SU-DHL-6 (cell line): ENCODE results near the gene ABCG8.

Source experiments
- H2AFZ ChIP-seq: fragments of 200-600 bp; sonication (generic); 2 replicates; pipeline ENCODE4 v1.6.1; 2014; ENCODE audit warnings: low read depth, mild to moderate bottlenecking, moderate library complexity, mixed read lengths, antibody characterized with exemption, low read length; ENCODE audit not compliant: severe bottlenecking
- H3F3A ChIP-seq: fragments of 200-600 bp; shearing (Covaris generic); 2 replicates; pipeline ENCODE4 v1.6.0; 2016; ENCODE audit warnings: antibody characterized with exemption, mild to moderate bottlenecking; ENCODE audit not compliant: insufficient read depth
- H3K27ac ChIP-seq: fragments of 200-600 bp; sonication (generic); 2 replicates; pipeline ENCODE4 v1.5.1; 2016; ENCODE audit warnings: low read depth, mild to moderate bottlenecking, low read length, moderate library complexity, mixed read lengths
- H3K27me3 ChIP-seq: fragments of 200-600 bp; sonication (generic), shearing (Covaris generic); 2 replicates; pipeline ENCODE4 v1.6.0; 2014; ENCODE audit warnings: mild to moderate bottlenecking, low read length
- H3K36me3 ChIP-seq: fragments of 200-600 bp; sonication (generic); 2 replicates; pipeline ENCODE4 v1.6.1; 2014; ENCODE audit warnings: mild to moderate bottlenecking, low read length, mixed read lengths
- H3K4me2 ChIP-seq: fragments of 300-600, 200-600 bp; shearing (Covaris generic), sonication (generic); 2 replicates; pipeline ENCODE4 v1.6.0; 2014; ENCODE audit warnings: low read length, low read depth, mild to moderate bottlenecking; ENCODE audit not compliant: poor library complexity, severe bottlenecking
- H3K4me3 ChIP-seq: fragments of 200-600 bp; sonication (generic); 2 replicates; pipeline ENCODE4 v1.5.1; 2014; ENCODE audit warnings: antibody characterized with exemption, low read length, mild to moderate bottlenecking, mixed read lengths; ENCODE audit not compliant: insufficient read depth, poor library complexity, severe bottlenecking
- H3K79me2 ChIP-seq: fragments of 200-600 bp; sonication (generic); 2 replicates; pipeline ENCODE4 v1.6.1; 2014; ENCODE audit warnings: mild to moderate bottlenecking, low read length, moderate library complexity; ENCODE audit not compliant: insufficient read depth
- H3K9ac ChIP-seq: fragments of 200-600 bp; sonication (generic); 2 replicates; pipeline ENCODE4 v1.7.0; 2014; ENCODE audit warnings: mild to moderate bottlenecking, low read length
- H3K9me2 ChIP-seq: fragments of 200-600 bp; sonication (generic); replicated peaks from 2 replicates; pipeline ENCODE4 v1.6.1; 2014; ENCODE audit warnings: low read length; ENCODE audit not compliant: insufficient read depth
- H3K9me3 ChIP-seq: fragments of 200-600 bp; sonication (generic); 2 replicates; pipeline ENCODE4 v1.6.1; 2014; ENCODE audit warnings: low read length, mixed read lengths; ENCODE audit not compliant: insufficient read depth
- H4K20me1 ChIP-seq: fragments of 200-600 bp; sonication (generic); 2 replicates; pipeline ENCODE4 v1.6.1; 2014; ENCODE audit warnings: low read depth, mild to moderate bottlenecking, antibody characterized with exemption, low read length, moderate library complexity, mixed read lengths
- EZH2phosphoT487 ChIP-seq: fragments of 200-600 bp; sonication (generic), shearing (Covaris generic); conservative IDR thresholded peaks from 2 replicates; pipeline ENCODE4 v1.6.1; 2018; ENCODE audit warnings: mild to moderate bottlenecking, antibody characterized with exemption, low read length, moderate library complexity, mixed read lengths
- TF ChIP-seq, protein P1 (sequence below): fragments of 200-600 bp; sonication (generic); IDR thresholded peaks from one replicate; pipeline ENCODE4 v1.5.1; 2017; ENCODE audit warnings: antibody characterized with exemption, mild to moderate bottlenecking, low read length, moderate library complexity; ENCODE audit not compliant: insufficient read depth, poor library complexity, severe bottlenecking

Gene ABCG8

DNA sequence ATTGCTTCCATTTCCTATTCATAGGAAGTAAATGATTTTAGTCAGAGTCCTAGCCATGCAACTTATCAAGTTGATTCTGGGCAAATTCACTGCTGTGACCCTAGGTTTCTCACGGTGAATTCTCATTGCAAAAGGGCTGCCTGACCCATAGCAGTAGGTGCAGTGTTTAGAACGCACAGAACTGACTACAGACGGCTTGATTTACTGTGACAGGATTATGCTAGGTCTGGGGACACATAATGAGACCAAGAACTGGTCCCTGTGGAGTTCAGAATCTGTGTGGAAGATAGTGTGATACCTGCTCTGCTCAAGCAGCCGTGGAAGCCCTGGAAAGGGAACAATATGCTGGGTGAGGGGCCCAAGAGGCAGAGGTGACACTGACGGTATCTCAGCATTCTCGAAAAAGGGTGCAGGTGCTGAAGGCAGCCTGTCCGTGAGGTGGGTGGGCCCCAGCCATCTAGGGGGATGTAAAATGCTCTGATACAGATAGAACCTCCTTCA lies 46.4 kb downstream of the ABCG8 start:
- H3K9me2 ChIP-seq, result no peaks in the 10 kb centered on the region
- no peak overlapping the region for H3K4me2 ChIP-seq
- H2AFZ ChIP-seq, result no peak overlapping the region
- H3F3A ChIP-seq, result no peaks in the 10 kb centered on the region
- no peak overlapping the region for H3K9ac ChIP-seq
- no peaks in the 10 kb centered on the region for H3K79me2 ChIP-seq
- no peaks in the 10 kb centered on the region for H4K20me1 ChIP-seq
- TF ChIP-seq EZH2phosphoT487, result no peak
- TF ChIP-seq, protein P1, sequence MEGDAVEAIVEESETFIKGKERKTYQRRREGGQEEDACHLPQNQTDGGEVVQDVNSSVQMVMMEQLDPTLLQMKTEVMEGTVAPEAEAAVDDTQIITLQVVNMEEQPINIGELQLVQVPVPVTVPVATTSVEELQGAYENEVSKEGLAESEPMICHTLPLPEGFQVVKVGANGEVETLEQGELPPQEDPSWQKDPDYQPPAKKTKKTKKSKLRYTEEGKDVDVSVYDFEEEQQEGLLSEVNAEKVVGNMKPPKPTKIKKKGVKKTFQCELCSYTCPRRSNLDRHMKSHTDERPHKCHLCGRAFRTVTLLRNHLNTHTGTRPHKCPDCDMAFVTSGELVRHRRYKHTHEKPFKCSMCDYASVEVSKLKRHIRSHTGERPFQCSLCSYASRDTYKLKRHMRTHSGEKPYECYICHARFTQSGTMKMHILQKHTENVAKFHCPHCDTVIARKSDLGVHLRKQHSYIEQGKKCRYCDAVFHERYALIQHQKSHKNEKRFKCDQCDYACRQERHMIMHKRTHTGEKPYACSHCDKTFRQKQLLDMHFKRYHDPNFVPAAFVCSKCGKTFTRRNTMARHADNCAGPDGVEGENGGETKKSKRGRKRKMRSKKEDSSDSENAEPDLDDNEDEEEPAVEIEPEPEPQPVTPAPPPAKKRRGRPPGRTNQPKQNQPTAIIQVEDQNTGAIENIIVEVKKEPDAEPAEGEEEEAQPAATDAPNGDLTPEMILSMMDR, result no peak
- no peak overlapping the region for H3K27ac ChIP-seq
- no peaks in the 10 kb centered on the region for H3K9me3 ChIP-seq
- H3K36me3 ChIP-seq, result peaks cover 7% of the 10 kb centered on the region; the same call in 1 of the 2 replicates
- no peak overlapping the region for H3K4me3 ChIP-seq
- no peaks in the 10 kb centered on the region for H3K27me3 ChIP-seq

DNA sequence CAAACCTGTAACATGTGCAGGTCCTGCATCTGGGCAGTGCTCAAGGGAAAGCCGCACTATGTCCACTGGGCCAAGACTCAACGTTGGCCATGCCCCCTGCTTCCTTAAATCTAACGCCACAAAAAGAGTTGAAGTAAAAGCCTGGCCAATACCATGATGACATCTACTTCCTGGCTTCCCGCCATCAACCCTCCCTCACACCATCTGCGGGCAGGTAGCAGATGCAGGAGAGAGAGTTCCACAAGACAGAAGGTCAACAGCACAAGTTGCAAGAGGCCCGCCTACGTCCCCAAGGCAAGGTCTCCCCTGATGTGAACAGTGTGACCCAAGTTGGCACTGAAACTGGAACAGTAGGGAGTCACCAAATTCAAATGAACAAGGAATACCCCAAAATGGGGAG lies 48.4 kb downstream of the ABCG8 start:
- Histone ChIP-seq H3K9me2 (no peaks in the 10 kb centered on the region), H3K36me3 (peaks cover 11% of the 10 kb centered on the region; the same call in 1 of the 2 replicates), H3K4me2 (no peak overlapping the region), H3K9me3 (no peaks in the 10 kb centered on the region), H3K9ac (no peak overlapping the region), H3K4me3 (no peak overlapping the region), H3F3A (no peaks in the 10 kb centered on the region), H4K20me1 (no peaks in the 10 kb centered on the region), H3K27ac (no peak overlapping the region), H3K79me2 (no peaks in the 10 kb centered on the region), H2AFZ (no peak overlapping the region), H3K27me3 (no peaks in the 10 kb centered on the region)
- TF ChIP-seq EZH2phosphoT487, result no peak
- TF ChIP-seq, protein P1, result no peak

DNA sequence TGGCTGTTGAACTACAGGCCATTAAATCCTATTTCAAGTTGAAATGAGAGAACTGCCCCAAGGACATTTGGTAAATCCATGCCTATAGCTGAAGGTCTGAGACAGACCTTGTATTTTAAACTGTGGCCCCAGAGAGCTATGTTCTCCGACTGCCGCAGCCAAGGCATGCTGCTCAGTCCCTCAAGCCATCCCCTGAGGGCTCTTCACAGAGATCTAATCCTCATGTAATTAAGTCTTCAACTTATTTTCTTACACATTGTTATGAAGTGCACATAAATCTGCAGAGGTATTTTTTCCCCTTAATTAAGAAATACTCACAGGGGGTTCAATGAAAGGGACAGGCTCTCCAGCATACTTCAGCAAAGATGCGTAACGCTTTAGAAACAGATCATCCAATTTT lies 50.6 kb downstream of the ABCG8 start:
- Histone ChIP-seq H2AFZ (no peak overlapping the region), H3K36me3 (peaks cover 11% of the 10 kb centered on the region; the same call in 1 of the 2 replicates), H3K4me3 (no peak overlapping the region), H3K79me2 (no peaks in the 10 kb centered on the region), H3K27me3 (no peaks in the 10 kb centered on the region), H3K9ac (no peak overlapping the region), H3K9me2 (no peaks in the 10 kb centered on the region), H3K9me3 (no peaks in the 10 kb centered on the region), H3K27ac (no peak overlapping the region), H3K4me2 (no peak overlapping the region), H4K20me1 (no peaks in the 10 kb centered on the region), H3F3A (no peaks in the 10 kb centered on the region)
- TF ChIP-seq EZH2phosphoT487, result no peak
- TF ChIP-seq, protein P1, result no peak
